Measurements from ENCODE around the gene FYN.
"Not testable (repeated sequence)": the region's sequence is repeated elsewhere in the genome, so short reads cannot be mapped to it uniquely, and the experiment has no call there.

Gene FYN

GRCh38 chr6:111789598-111789997 is 83.7 kb downstream of the FYN start:
- no peak for DNase-seq (ENCODE audit: low read depth)

GRCh38 chr6:111788379-111789276 is 84.6 kb downstream of the FYN start:
- no peak for DNase-seq (ENCODE audit: low read depth)

GRCh38 chr6:111786151-111786550 is 87.1 kb downstream of the FYN start:
- not testable (repeated sequence) for DNase-seq (ENCODE audit: low read depth)

GRCh38 chr6:111784433-111784832 is 88.8 kb downstream of the FYN start:
- no peak for DNase-seq (ENCODE audit: low read depth)

GRCh38 chr6:111782887-111783466 is 90.3 kb downstream of the FYN start:
- DNase-seq (ENCODE audit: low read depth), result no peak

GRCh38 chr6:111782192-111782809 is 91.0 kb downstream of the FYN start:
- DNase-seq (ENCODE audit: low read depth), result no peak

GRCh38 chr6:111781041-111781708 is 92.1 kb downstream of the FYN start:
- no peak for DNase-seq (ENCODE audit: low read depth)

GRCh38 chr6:111780393-111780792 is 92.9 kb downstream of the FYN start:
- no peak for DNase-seq (ENCODE audit: low read depth)

- DNase-seq (ENCODE audit: low read depth), result no peak
These were observed 93.6 kb downstream of the FYN start for GRCh38 chr6:111779660-111780059.

- no peak for DNase-seq (ENCODE audit: low read depth)
These were observed 94.2 kb downstream of the FYN start for GRCh38 chr6:111779031-111779430.

- no peak for DNase-seq (ENCODE audit: low read depth)
These were observed 95.9 kb downstream of the FYN start for GRCh38 chr6:111777357-111777756.

GRCh38 chr6:111776236-111777221 is 96.7 kb downstream of the FYN start:
- DNase-seq (ENCODE audit: low read depth), result no peak

GRCh38 chr6:111775145-111775922 is 97.9 kb downstream of the FYN start:
- no peak for DNase-seq (ENCODE audit: low read depth)

GRCh38 chr6:111774346-111774703 is 98.9 kb downstream of the FYN start:
- DNase-seq (ENCODE audit: low read depth), result no peak

- no peak for DNase-seq (ENCODE audit: low read depth)
These were observed 99.5 kb downstream of the FYN start for GRCh38 chr6:111773501-111774345.

GRCh38 chr6:111772381-111772780 is 100.9 kb downstream of the FYN start:
- no peak for DNase-seq (ENCODE audit: low read depth)

- no peak for DNase-seq (ENCODE audit: low read depth)
These were observed 101.6 kb downstream of the FYN start for GRCh38 chr6:111771629-111772028.

GRCh38 chr6:111771094-111771432 is 102.2 kb downstream of the FYN start:
- DNase-seq (ENCODE audit: low read depth), result no peak

GRCh38 chr6:111770263-111771093 is 102.8 kb downstream of the FYN start:
- no peak for DNase-seq (ENCODE audit: low read depth)
